ENCODE measurements around the gene PDZD2. TPM values are rescaled to one million over a fixed set of nuclear protein-coding genes. Genes with fewer than 3 reads are reported as not detected.

PDZD2 gene
- total and polyA plus RNA-seq, 3 donors from 2014 or later = 47.3 to 89.1 (median 83.9) TPM

DNA sequence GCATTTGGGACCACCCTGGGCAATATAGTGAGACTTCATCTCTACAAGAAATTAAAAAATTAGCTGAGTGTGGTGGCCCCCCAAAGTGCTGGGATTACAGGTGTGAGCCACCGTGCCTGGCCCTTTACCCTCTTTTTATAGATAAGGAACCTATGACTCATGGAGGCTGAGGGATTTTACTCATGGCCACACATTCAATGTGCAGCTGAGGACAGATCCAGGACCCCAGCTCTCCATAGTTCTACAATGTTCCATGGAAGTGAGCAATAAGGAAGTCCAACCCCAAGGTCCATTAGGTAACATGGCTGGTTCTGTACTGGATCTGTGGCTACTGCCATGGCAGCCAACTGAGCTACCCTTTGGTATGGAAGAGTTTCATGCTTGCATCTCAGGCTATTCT is 25.3 kb upstream of the PDZD2 start:
- H3K27me3 ChIP-seq = no peaks in the 10 kb centered on the region
- TF ChIP-seq POLR2A (IDR thresholded peaks at IDR 0.05) = no peak
- TF ChIP-seq, protein P1, sequence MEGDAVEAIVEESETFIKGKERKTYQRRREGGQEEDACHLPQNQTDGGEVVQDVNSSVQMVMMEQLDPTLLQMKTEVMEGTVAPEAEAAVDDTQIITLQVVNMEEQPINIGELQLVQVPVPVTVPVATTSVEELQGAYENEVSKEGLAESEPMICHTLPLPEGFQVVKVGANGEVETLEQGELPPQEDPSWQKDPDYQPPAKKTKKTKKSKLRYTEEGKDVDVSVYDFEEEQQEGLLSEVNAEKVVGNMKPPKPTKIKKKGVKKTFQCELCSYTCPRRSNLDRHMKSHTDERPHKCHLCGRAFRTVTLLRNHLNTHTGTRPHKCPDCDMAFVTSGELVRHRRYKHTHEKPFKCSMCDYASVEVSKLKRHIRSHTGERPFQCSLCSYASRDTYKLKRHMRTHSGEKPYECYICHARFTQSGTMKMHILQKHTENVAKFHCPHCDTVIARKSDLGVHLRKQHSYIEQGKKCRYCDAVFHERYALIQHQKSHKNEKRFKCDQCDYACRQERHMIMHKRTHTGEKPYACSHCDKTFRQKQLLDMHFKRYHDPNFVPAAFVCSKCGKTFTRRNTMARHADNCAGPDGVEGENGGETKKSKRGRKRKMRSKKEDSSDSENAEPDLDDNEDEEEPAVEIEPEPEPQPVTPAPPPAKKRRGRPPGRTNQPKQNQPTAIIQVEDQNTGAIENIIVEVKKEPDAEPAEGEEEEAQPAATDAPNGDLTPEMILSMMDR (IDR thresholded peaks at IDR 0.05) = no peak
- WGBS, 2 donors = 65 to 73% methylated on average over 1 of the region's 1 CpG
- intact Hi-C loops (cut with DNase I; ENCODE audit: low total_unique reads) = no loop called here
- H3K4me1 ChIP-seq = peaks cover 5% of the 10 kb centered on the region
- H3K4me3 ChIP-seq = no peak overlapping the region
- H3K9me3 ChIP-seq = no peaks in the 10 kb centered on the region
- no peaks in the 10 kb centered on the region for H3K36me3 ChIP-seq (ENCODE audit: low read depth, missing control alignments)
- no peak overlapping the region for H3K27ac ChIP-seq
- DNase-seq = no peak

- intact Hi-C loops (cut with DNase I; ENCODE audit: low total_unique reads) = no loop called here
- Histone ChIP-seq H3K27me3 (no peaks in the 10 kb centered on the region), H3K4me3 (no peak overlapping the region), H3K9me3 (no peaks in the 10 kb centered on the region), H3K27ac (no peak overlapping the region), H3K4me1 (peaks cover 5% of the 10 kb centered on the region), H3K36me3 (ENCODE audit: low read depth, missing control alignments) (no peaks in the 10 kb centered on the region)
- TF ChIP-seq, protein P1 (IDR thresholded peaks at IDR 0.05) = no peak
- DNase-seq = no peak
- 57 to 68% methylated on average over 11 of the region's 11 CpGs for WGBS, 2 donors
Measured at GRCh38 chr5:31614151-31615020, 24.5 kb upstream of the PDZD2 start.

GRCh38 chr5:31617867-31618266 is 21.1 kb upstream of the PDZD2 start:
- DNase-seq = no peak
- H3K4me3 ChIP-seq = no peak overlapping the region
- intact Hi-C loops (cut with DNase I; ENCODE audit: low total_unique reads) = no loop called here
- TF ChIP-seq, protein P1 (IDR thresholded peaks at IDR 0.05) = no peak
- no peak for TF ChIP-seq POLR2A (IDR thresholded peaks at IDR 0.05)
- H3K27ac ChIP-seq = no peak overlapping the region
- no peaks in the 10 kb centered on the region for H3K9me3 ChIP-seq
- no peaks in the 10 kb centered on the region for H3K27me3 ChIP-seq
- WGBS, 2 donors = 62% methylated on average over 5 of the region's 5 CpGs
- H3K36me3 ChIP-seq (ENCODE audit: low read depth, missing control alignments) = no peaks in the 10 kb centered on the region
- peaks cover 5% of the 10 kb centered on the region for H3K4me1 ChIP-seq

DNA sequence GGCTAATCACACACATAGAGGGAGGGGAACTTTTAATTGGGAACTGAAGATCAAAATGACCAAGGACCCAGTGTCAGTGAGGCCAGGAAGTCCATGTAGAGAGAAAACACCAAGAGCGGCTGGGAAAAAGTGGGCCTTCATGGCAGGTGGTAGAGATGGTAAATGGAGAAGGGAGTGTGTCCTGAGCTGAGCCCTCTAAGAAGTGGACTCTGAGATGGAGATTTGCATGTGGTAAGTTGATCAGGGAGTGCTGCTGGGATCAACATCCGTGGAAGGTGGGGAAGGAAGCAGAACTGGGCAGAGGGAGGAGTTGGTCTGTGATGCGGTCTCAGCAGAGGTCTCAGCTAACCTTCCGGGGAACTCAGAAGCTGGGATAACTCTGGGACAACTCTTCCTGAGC is 18.9 kb upstream of the PDZD2 start:
- Histone ChIP-seq H3K4me1 (peaks cover 5% of the 10 kb centered on the region), H3K36me3 (ENCODE audit: low read depth, missing control alignments) (no peaks in the 10 kb centered on the region), H3K27me3 (no peaks in the 10 kb centered on the region), H3K4me3 (no peak overlapping the region), H3K9me3 (no peaks in the 10 kb centered on the region), H3K27ac (no peak overlapping the region)
- intact Hi-C loops (cut with DNase I; ENCODE audit: low total_unique reads) = no loop called here
- DNase-seq = no peak
- 82 to 89% methylated on average over 4 of the region's 4 CpGs for WGBS, 2 donors
- TF ChIP-seq, protein P1 (IDR thresholded peaks at IDR 0.05) = no peak
- TF ChIP-seq POLR2A (IDR thresholded peaks at IDR 0.05) = no peak

DNA sequence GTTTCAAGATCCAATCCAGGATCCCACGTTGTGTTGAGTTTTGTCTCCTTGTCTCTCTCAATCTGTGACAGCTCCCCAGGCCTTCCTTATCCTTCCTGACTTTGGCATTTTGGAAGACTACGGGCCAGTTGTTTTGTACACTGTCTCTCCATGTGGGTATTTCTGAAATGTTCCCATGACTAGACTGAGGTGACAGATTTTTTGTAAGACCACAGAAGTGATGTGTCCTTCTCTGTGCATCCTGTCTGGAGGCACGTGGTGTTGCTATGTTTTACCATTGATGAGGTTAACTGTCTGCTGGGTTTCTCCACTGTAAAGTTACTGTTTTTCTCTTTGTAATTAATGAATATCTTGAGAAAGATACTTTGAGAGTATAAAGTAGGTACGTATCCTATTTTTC is 15.7 kb upstream of the PDZD2 start:
- TF ChIP-seq, protein P1 (IDR thresholded peaks at IDR 0.05) = no peak
- no peak for TF ChIP-seq POLR2A (IDR thresholded peaks at IDR 0.05)
- 77 to 88% methylated on average over 4 of the region's 4 CpGs for WGBS, 2 donors
- intact Hi-C loops (cut with DNase I; ENCODE audit: low total_unique reads) = no loop called here

More for the DNA sequence above, 15.7 kb upstream of the PDZD2 start:
- no peak for DNase-seq
- Histone ChIP-seq H3K27ac (no peak overlapping the region), H3K4me1 (peaks cover 2% of the 10 kb centered on the region), H3K27me3 (no peaks in the 10 kb centered on the region), H3K9me3 (no peaks in the 10 kb centered on the region), H3K36me3 (ENCODE audit: low read depth, missing control alignments) (no peaks in the 10 kb centered on the region), H3K4me3 (no peak overlapping the region)

Measured in testis (tissue), 3 donors.